Glomerular endothelial cell (primary cell): ENCODE results near the gene RPP30. TPM values are rescaled to one million over a fixed set of nuclear protein-coding genes. Genes with fewer than 3 reads are reported as not detected.
"Not testable (repeated sequence)": the region's sequence is repeated elsewhere in the genome, so short reads cannot be mapped to it uniquely, and the experiment has no call there.

ENCODE experiments used
- DNase-seq: peaks from one replicate; pipeline ENCODE4 v3.0.0-alpha.2; 2011; ENCODE audit warnings: low read depth, low spot score; ENCODE audit errors: extremely low read depth
- total RNA-seq: library from RNA; depleted of rRNA; stranded (reverse); fragments of >200 nt; gene quantifications from 2 replicates; pipeline ENCODE4 v1.2.3, GENCODE V29; 2015

The RPP30 gene
- total RNA-seq, 1 donor from 2014 or later, result 34.8 TPM

- DNase-seq, result no peak
Observed at GRCh38 chr10:90937645-90938258, 66.0 kb downstream of the RPP30 start.

DNA sequence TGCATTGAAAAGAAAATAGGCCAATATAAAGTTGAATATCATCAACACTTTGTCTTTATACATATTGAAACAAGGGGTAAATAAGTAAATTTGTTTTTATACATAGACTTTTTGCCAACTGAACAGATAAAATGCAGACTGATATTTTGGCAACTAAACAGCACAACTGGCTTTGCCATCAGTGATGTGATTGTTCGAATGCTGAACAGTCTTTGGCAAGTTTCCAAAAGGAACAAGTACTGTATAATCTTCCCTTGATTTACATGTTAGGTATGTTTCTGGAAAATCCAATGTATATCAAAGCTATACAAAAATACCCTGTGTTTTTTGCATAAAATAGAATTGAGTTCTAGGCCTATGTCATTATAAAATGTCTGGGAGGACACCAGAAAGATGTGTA lies 67.3 kb downstream of the RPP30 start:
- no peak for DNase-seq

- no peak for DNase-seq
Observed at GRCh38 chr10:90939648-90940047, 67.9 kb downstream of the RPP30 start.

DNA sequence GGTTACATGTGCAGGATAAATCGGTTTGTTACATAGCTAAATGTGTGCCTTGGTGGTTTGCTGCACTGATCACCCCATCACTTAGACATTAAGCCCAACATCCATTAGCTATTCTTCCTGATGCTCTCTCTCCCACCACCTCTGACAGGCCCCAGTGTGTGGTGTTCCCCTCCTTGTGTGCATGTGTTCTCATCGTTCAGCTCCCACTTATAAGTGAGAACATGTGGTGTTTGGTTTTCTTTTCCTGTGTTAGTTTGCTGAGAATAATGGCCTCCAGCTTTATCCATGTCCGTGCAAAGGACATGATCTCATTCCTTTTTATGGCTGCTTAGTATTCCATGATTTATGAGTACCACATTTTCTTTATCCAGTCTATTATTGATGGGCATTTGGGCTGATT lies 71.2 kb downstream of the RPP30 start:
- DNase-seq, result not testable (repeated sequence)

- DNase-seq, result no peak
Observed at GRCh38 chr10:90944749-90945148, 73.0 kb downstream of the RPP30 start.

DNA sequence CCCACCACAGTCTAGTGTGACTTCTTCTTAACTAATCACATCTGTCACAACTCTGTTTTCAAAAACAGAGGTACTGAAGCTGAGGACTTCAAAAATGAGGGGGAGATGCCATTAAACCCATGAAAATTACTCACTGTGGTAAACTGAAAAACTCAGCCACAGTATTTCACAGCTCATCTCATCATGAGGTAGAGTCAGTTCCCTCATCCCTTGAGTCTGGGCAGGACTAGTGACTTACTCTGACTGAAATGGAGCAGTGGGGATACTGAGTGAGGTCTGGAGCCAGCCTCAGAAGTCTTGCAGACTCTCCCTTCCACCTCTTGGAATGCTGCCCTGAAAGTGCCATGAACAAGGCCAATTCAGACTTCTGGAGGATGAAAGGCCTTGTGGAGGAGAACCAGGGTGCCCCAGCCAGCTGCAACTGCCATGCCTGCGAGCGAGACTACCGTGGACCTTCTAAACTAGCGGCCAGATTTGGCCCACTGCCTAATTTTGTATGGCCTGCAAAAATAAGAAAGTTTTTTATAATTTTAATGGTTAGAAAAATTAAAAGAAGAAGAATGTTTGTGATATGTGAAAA lies 73.8 kb downstream of the RPP30 start:
- no peak for DNase-seq

- no peak for DNase-seq
Observed at GRCh38 chr10:90947030-90947960, 75.5 kb downstream of the RPP30 start.

Other genes with a start within 250 kb of the RPP30 start
- gene HTR7, start 13.9 kb upstream of the RPP30 start, total RNA-seq, result 0.29 and 0.58 TPM in 2 replicates
- 168 and 436 TPM in 2 replicates for gene ANKRD1, start 49.1 kb downstream of the RPP30 start, total RNA-seq